GM12864 (cell line): ENCODE measurements around the gene YARS1.

ENCODE experiments used
- DNase-seq: peaks from one replicate; pipeline ENCODE4 v3.0.0-alpha.2; 2011; ENCODE audit warnings: low read depth
- H3K4me3 ChIP-seq: 2 replicates; pipeline ENCODE4 v1.5.1; 2011; ENCODE audit warnings: mild to moderate bottlenecking, low read depth, low read length, control low read depth
- TF ChIP-seq, protein P1 (sequence below): IDR thresholded peaks from 2 replicates; pipeline ENCODE4 v1.5.1; 2011; ENCODE audit warnings: low read depth, mild to moderate bottlenecking, moderate library complexity, low read length, control low read depth, inconsistent platforms; ENCODE audit errors: missing control alignments

Gene YARS1

GRCh38 chr1:32767156-32767555 lies 50.0 kb downstream of the YARS1 start:
- no peak for DNase-seq
- TF ChIP-seq, protein P1, sequence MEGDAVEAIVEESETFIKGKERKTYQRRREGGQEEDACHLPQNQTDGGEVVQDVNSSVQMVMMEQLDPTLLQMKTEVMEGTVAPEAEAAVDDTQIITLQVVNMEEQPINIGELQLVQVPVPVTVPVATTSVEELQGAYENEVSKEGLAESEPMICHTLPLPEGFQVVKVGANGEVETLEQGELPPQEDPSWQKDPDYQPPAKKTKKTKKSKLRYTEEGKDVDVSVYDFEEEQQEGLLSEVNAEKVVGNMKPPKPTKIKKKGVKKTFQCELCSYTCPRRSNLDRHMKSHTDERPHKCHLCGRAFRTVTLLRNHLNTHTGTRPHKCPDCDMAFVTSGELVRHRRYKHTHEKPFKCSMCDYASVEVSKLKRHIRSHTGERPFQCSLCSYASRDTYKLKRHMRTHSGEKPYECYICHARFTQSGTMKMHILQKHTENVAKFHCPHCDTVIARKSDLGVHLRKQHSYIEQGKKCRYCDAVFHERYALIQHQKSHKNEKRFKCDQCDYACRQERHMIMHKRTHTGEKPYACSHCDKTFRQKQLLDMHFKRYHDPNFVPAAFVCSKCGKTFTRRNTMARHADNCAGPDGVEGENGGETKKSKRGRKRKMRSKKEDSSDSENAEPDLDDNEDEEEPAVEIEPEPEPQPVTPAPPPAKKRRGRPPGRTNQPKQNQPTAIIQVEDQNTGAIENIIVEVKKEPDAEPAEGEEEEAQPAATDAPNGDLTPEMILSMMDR: no peak
- H3K4me3 ChIP-seq: no peak overlapping the region

- H3K4me3 ChIP-seq: no peak overlapping the region
- DNase-seq: no peak
Observed at GRCh38 chr1:32766328-32766972, 50.7 kb downstream of the YARS1 start.

GRCh38 chr1:32765570-32766327 lies 51.4 kb downstream of the YARS1 start:
- H3K4me3 ChIP-seq: no peak overlapping the region
- no peak for DNase-seq
- TF ChIP-seq, protein P1: no peak

More at GRCh38 chr1:32766328-32766972, 50.7 kb downstream of the YARS1 start:
- TF ChIP-seq, protein P1: no peak

GRCh38 chr1:32764826-32765569 lies 52.2 kb downstream of the YARS1 start:
- TF ChIP-seq, protein P1: no peak
- DNase-seq: no peak
- no peak overlapping the region for H3K4me3 ChIP-seq

DNA sequence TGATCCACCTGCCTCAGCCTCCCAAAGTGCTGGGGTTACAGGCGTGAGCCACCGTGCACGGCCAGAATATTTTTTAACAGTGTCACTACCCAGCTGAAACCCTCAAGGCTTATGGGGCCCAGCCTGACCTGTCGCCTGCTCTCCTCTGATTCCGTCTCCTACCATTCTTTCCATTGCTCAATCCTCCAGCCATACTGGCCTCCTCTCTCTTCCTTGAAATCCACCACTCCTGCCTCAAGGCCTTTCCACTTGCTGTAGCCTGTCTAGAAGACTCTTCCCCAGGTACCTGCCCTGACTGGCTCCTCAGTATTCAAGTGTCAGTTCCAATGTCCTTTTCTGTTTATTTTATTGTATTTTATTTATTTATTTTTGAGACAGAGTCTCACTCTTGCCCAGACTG lies 53.9 kb downstream of the YARS1 start:
- H3K4me3 ChIP-seq: no peak overlapping the region
- TF ChIP-seq, protein P1: no peak
- DNase-seq: no peak

DNA sequence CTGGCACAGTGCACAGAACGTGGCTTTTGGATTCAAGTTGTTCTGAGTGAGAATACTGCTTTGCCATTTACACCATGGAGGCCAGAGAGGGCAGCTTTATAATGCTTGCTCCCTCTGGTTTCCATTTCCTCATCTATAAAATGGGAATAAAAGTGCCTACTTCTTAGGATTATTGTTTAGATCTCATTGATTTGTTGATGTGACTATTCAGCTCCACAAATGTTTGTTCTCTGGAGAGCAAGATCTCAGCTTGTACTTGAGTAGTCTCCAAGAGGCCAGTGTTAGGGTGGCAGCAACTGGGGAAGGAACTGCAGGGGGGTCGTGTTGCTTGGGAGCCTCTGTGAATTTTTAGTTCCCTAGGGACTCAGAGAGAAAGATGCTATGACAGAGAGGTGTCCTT lies 55.2 kb downstream of the YARS1 start:
- H3K4me3 ChIP-seq: no peak overlapping the region
- no peak for DNase-seq
- TF ChIP-seq, protein P1: no peak
